ENCODE results near the gene NEK1. TPM values are rescaled to one million over a fixed set of nuclear protein-coding genes. Genes with fewer than 3 reads are reported as not detected.

Gene NEK1
- total RNA-seq, 1 experiment from 2014 or later: 12.3 TPM

DNA sequence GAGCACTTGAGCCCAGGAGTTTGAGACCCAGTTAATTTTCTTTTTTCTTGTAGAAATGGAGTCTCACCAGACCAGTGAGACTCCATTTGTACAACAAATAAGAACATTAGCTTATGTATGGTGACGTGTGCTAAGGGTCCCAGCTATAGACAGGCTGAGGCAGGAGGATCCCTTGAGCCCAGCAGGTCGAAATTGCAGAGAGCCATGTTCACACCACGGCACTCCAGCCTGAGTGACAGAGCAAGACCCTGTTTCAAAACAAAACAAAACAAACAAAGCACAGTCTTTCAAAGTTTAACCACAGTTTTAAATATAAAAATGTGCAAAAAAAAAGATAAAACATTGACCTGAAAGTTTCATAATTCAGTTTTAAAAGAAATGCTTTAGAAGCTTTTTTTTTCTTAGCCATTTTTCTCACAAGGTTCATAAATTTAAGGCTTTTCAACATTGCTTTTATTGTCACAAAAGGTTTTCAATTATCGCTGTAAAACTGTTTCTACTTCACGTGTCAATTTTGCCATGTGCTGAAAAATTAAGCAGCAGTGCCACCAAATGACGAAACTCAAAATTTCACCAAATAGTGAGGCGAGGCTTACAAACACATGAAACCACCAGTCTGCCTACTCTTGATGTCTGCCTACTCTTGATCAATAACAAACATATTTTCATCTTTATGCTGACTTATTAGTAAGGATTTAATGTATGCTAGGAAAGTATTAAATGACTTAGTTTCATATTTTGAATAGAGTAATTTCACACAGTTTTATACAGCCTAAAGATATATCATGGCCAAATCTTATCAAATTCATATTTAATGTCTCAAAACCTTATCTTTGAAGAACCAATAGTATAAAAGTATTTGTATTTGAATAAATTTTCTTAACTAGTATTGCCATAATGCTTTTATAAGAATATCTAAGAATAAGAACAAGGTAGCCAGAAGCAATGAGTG is 126.3 kb downstream of the NEK1 start:
- no peaks in the 10 kb centered on the region for H3K79me1 ChIP-seq (ENCODE audit: insufficient read depth, low read depth, low read length, poor library complexity, severe bottlenecking)
- H3K36me3 Mint-ChIP-seq (ENCODE audit: insufficient read depth in 1 of 3, low read depth in 3 of 3): peaks cover 10 to 14% (median 14%) of the 10 kb centered on the region in 3 experiments
- no peak overlapping the region for H3K14ac ChIP-seq (ENCODE audit: insufficient read depth, low read length)
- H2AK5ac ChIP-seq (ENCODE audit: insufficient read length, low read length): no peak overlapping the region
- no peak overlapping the region for H2BK15ac ChIP-seq (ENCODE audit: low read depth, low read length)
- no peak overlapping the region for H3K4ac ChIP-seq (ENCODE audit: low read depth, low read length)
- H3K27me3 ChIP-seq (ENCODE audit: insufficient read depth, low read length): no peaks in the 10 kb centered on the region
- no peak overlapping the region for H3K23ac ChIP-seq (ENCODE audit: insufficient read length, low read depth, low read length)
- no peaks in the 10 kb centered on the region for H3K4me1 ChIP-seq (ENCODE audit: insufficient read depth, low read length)
- peaks cover 7 to 15% of the 10 kb centered on the region in 2 experiments; a peak in 4 of 5 replicates for H3K9me3 Mint-ChIP-seq
- H4K20me1 ChIP-seq (ENCODE audit: control insufficient read depth, insufficient read depth, insufficient read length): no peaks in the 10 kb centered on the region
- no peak overlapping the region for H3K18ac ChIP-seq (ENCODE audit: insufficient read length, low read depth, low read length)
- no peak overlapping the region for H3K9ac ChIP-seq (ENCODE audit: extremely low read depth, insufficient read length, low read length)
- no peak overlapping the region for H3K4me2 ChIP-seq (ENCODE audit: insufficient read depth, insufficient read length, low read length)
- no peaks in the 10 kb centered on the region for H3K9me3 ChIP-seq (ENCODE audit: control insufficient read depth, low read depth, low read length)
- peak overlapping the region in 1 of 2 experiments; percentile 25; a peak in 1 of 5 replicates for H3K4me3 Mint-ChIP-seq
- no peak overlapping the region for H2BK12ac ChIP-seq (ENCODE audit: insufficient read length, low read depth, low read length)
- H3K79me2 ChIP-seq (ENCODE audit: insufficient read depth, low read length): no peaks in the 10 kb centered on the region
- no peak overlapping the region for H2BK5ac ChIP-seq (ENCODE audit: insufficient read length, low read length)
- no peak overlapping the region for H3T11ph ChIP-seq (ENCODE audit: low read length)
- no peak overlapping the region for H2BK20ac ChIP-seq (ENCODE audit: low read depth, low read length, poor library complexity, severe bottlenecking)
- H4K8ac ChIP-seq (replicated peaks; ENCODE audit: insufficient read length, low read depth, low read length): no peak overlapping the region
- peak; percentile 68 for TF ChIP-seq CTCF (conservative IDR thresholded peaks at IDR 0.05)
- H3K23me2 ChIP-seq (ENCODE audit: insufficient read length, low read depth, low read length, poor library complexity, severe bottlenecking): no peaks in the 10 kb centered on the region
- no peak overlapping the region for H2BK120ac ChIP-seq (ENCODE audit: low read depth, low read length, poor library complexity, severe bottlenecking)
- H3K27ac ChIP-seq (ENCODE audit: insufficient read length, low read depth, low read length): no peak overlapping the region
- no peaks in the 10 kb centered on the region for H3K27me3 Mint-ChIP-seq (ENCODE audit: low read depth)
- H4K91ac ChIP-seq (ENCODE audit: insufficient read length, low read depth, low read length): no peak overlapping the region
- no peak overlapping the region for H2AFZ ChIP-seq (ENCODE audit: low read length)
- WGBS (ENCODE audit: extremely low coverage, insufficient read length, low lambda C conversion rate): no CpG with 5 or more reads among the region's 7 CpGs
- H3K56ac ChIP-seq (ENCODE audit: insufficient read length, low read depth, low read length): no peak overlapping the region
- peaks cover 0 to 2% of the 10 kb centered on the region in 2 experiments; a peak in 1 of 4 replicates for H3K4me1 Mint-ChIP-seq
- no peak overlapping the region for H4K5ac ChIP-seq (ENCODE audit: insufficient read length, low read depth, low read length)
- H3K27ac Mint-ChIP-seq: peak overlapping the region in 1 of 3 experiments; percentile 63; a peak in 1 of 7 replicates
- DNase-seq: no peak

Measured in H9 (cell line).